ENCODE results near the gene ASCL4.
A peak's percentile ranks its signal among the peaks of the same experiment; 100 is the strongest.

The ASCL4 gene

GRCh38 chr12:107749083-107749482 is 25.4 kb upstream of the ASCL4 start:
- Histone ChIP-seq H3K79me2 (ENCODE audit: insufficient read depth, low read length) (peaks cover 51% of the 10 kb centered on the region), H3K36me3 (ENCODE audit: insufficient read depth, low read length) (peaks cover 61% of the 10 kb centered on the region)

GRCh38 chr12:107759410-107759809 is 15.1 kb upstream of the ASCL4 start:
- Histone ChIP-seq H3K36me3 (ENCODE audit: insufficient read depth, low read length) (peaks cover 23% of the 10 kb centered on the region; the same call in 1 of the 2 replicates), H3K9me2 (replicated peaks; ENCODE audit: low read depth, low read length) (no peaks in the 10 kb centered on the region), H2AFZ (ENCODE audit: low read length) (no peak overlapping the region), H3K4me2 (ENCODE audit: low read depth, low read length, poor library complexity, severe bottlenecking) (peak overlapping the region; percentile 97), H4K20me1 (ENCODE audit: insufficient read depth, low read length, poor library complexity, severe bottlenecking) (peaks cover 38% of the 10 kb centered on the region), H3K9ac (ENCODE audit: low read depth, low read length, poor library complexity, severe bottlenecking) (peak overlapping the region; percentile 89), H3K79me2 (ENCODE audit: insufficient read depth, low read length) (peaks cover 46% of the 10 kb centered on the region), H3K9me3 (ENCODE audit: insufficient read depth, low read depth, low read length) (no peaks in the 10 kb centered on the region), H3K27me3 (ENCODE audit: insufficient read depth, low read length, poor library complexity, severe bottlenecking) (no peaks in the 10 kb centered on the region), H3F3A (ENCODE audit: low read depth) (no peaks in the 10 kb centered on the region), H3K4me3 (ENCODE audit: low read length, poor library complexity, severe bottlenecking) (peak overlapping the region; percentile 91), H3K4me1 (ENCODE audit: insufficient read depth, low read length, poor library complexity, severe bottlenecking) (peaks cover 35% of the 10 kb centered on the region)
- TF ChIP-seq CTCF (conservative IDR thresholded peaks at IDR 0.05; ENCODE audit: low read length) (no peak), EZH2phosphoT487 (IDR thresholded peaks at IDR 0.05; ENCODE audit: borderline replicate concordance) (no peak)

More at GRCh38 chr12:107749083-107749482, 25.4 kb upstream of the ASCL4 start:
- TF ChIP-seq EZH2phosphoT487 (IDR thresholded peaks at IDR 0.05; ENCODE audit: borderline replicate concordance): no peak
- TF ChIP-seq CTCF (conservative IDR thresholded peaks at IDR 0.05; ENCODE audit: low read length): no peak
- Histone ChIP-seq H3K4me2 (ENCODE audit: low read depth, low read length, poor library complexity, severe bottlenecking) (peak overlapping the region; percentile 62), H3K9me3 (ENCODE audit: insufficient read depth, low read depth, low read length) (no peaks in the 10 kb centered on the region), H3K9me2 (replicated peaks; ENCODE audit: low read depth, low read length) (no peaks in the 10 kb centered on the region), H3K4me3 (ENCODE audit: low read length, poor library complexity, severe bottlenecking) (peak overlapping the region; percentile 27), H4K20me1 (ENCODE audit: insufficient read depth, low read length, poor library complexity, severe bottlenecking) (peaks cover 44% of the 10 kb centered on the region), H2AFZ (ENCODE audit: low read length) (no peak overlapping the region), H3K4me1 (ENCODE audit: insufficient read depth, low read length, poor library complexity, severe bottlenecking) (peaks cover 21% of the 10 kb centered on the region), H3F3A (ENCODE audit: low read depth) (no peaks in the 10 kb centered on the region), H3K27me3 (ENCODE audit: insufficient read depth, low read length, poor library complexity, severe bottlenecking) (no peaks in the 10 kb centered on the region), H3K9ac (ENCODE audit: low read depth, low read length, poor library complexity, severe bottlenecking) (no peak overlapping the region)

- Histone ChIP-seq H3K4me1 (ENCODE audit: insufficient read depth, low read length, poor library complexity, severe bottlenecking) (peaks cover 35% of the 10 kb centered on the region), H3F3A (ENCODE audit: low read depth) (no peaks in the 10 kb centered on the region), H4K20me1 (ENCODE audit: insufficient read depth, low read length, poor library complexity, severe bottlenecking) (peaks cover 38% of the 10 kb centered on the region), H3K9me3 (ENCODE audit: insufficient read depth, low read depth, low read length) (no peaks in the 10 kb centered on the region), H3K4me2 (ENCODE audit: low read depth, low read length, poor library complexity, severe bottlenecking) (peak overlapping the region; percentile 97), H3K36me3 (ENCODE audit: insufficient read depth, low read length) (peaks cover 15% of the 10 kb centered on the region; the same call in 1 of the 2 replicates), H3K4me3 (ENCODE audit: low read length, poor library complexity, severe bottlenecking) (peak overlapping the region; percentile 91), H2AFZ (ENCODE audit: low read length) (no peak overlapping the region), H3K27me3 (ENCODE audit: insufficient read depth, low read length, poor library complexity, severe bottlenecking) (no peaks in the 10 kb centered on the region), H3K79me2 (ENCODE audit: insufficient read depth, low read length) (peaks cover 46% of the 10 kb centered on the region), H3K9me2 (replicated peaks; ENCODE audit: low read depth, low read length) (no peaks in the 10 kb centered on the region), H3K9ac (ENCODE audit: low read depth, low read length, poor library complexity, severe bottlenecking) (peak overlapping the region; percentile 89)
- TF ChIP-seq CTCF (conservative IDR thresholded peaks at IDR 0.05; ENCODE audit: low read length): no peak
- no peak for TF ChIP-seq EZH2phosphoT487 (IDR thresholded peaks at IDR 0.05; ENCODE audit: borderline replicate concordance)
Observed at GRCh38 chr12:107760207-107760808, 14.2 kb upstream of the ASCL4 start.

All from Loucy (cell line).